ENCODE results near the gene PRPF6. TPM values are rescaled to one million over a fixed set of nuclear protein-coding genes. Genes with fewer than 3 reads are reported as not detected.

The PRPF6 gene
- total RNA-seq, 4 donors from 2014 or later: 44.3 to 80.3 (median 57.2) TPM

GRCh38 chr20:63947638-63948456 is 33.1 kb upstream of the PRPF6 start:
- TF ChIP-seq CTCF (IDR thresholded peaks at IDR 0.05; ENCODE audit: low read depth): no peak

- TF ChIP-seq CTCF (IDR thresholded peaks at IDR 0.05; ENCODE audit: low read depth): no peak
Observed at GRCh38 chr20:63950701-63951397, 30.1 kb upstream of the PRPF6 start.

- no peak for TF ChIP-seq CTCF (IDR thresholded peaks at IDR 0.05; ENCODE audit: low read depth)
Observed at GRCh38 chr20:63951398-63952209, 29.3 kb upstream of the PRPF6 start.

- no peak for TF ChIP-seq CTCF (IDR thresholded peaks at IDR 0.05; ENCODE audit: low read depth)
Observed at GRCh38 chr20:63952210-63952535, 28.8 kb upstream of the PRPF6 start.

GRCh38 chr20:63952769-63953168 is 28.2 kb upstream of the PRPF6 start:
- no peak for TF ChIP-seq CTCF (IDR thresholded peaks at IDR 0.05; ENCODE audit: low read depth)

- TF ChIP-seq CTCF (IDR thresholded peaks at IDR 0.05; ENCODE audit: low read depth): no peak
Observed at GRCh38 chr20:63953764-63954429, 27.0 kb upstream of the PRPF6 start.
